K562 (cell line): Measurements from ENCODE around the gene NXPH4. TPM values are rescaled to one million over a fixed set of nuclear protein-coding genes. Genes with fewer than 3 reads are reported as not detected.
A peak's percentile ranks its signal among the peaks of the same experiment; 100 is the strongest.

ENCODE experiments used
- CREB1 ChIP-seq, 2 experiments: sonication (generic) in 1 of 2; formaldehyde crosslinking in 1 of 2; IDR thresholded peaks; 2 replicates each; pipeline versions ENCODE4 v1.6.1 to v1.8.0; 2012 to 2022; ENCODE audit warnings: inconsistent platforms in 1 of 2, mild to moderate bottlenecking in 1 of 2, missing genetic modification reagents in 1 of 2, moderate library complexity in 1 of 2
- MAZ ChIP-seq, 2 experiments: fragments of 450-650 bp in 1 of 2; sonication (generic) in 1 of 2; formaldehyde crosslinking; IDR thresholded peaks in 1 of 2; conservative IDR thresholded peaks in 1 of 2; 2 replicates each; pipeline versions ENCODE4 v1.4.0 to v1.5.0; 2020; ENCODE audit warnings: mild to moderate bottlenecking in 1 of 2, missing genetic modification reagents in 1 of 2
- RAD21 ChIP-seq, 2 experiments: fragments of 250-450 bp in 1 of 2; fragments of 450-650 bp in 1 of 2; sonication (Bioruptor Pico) in 1 of 2; formaldehyde crosslinking in 1 of 2; IDR thresholded peaks in 1 of 2; conservative IDR thresholded peaks in 1 of 2; 2 replicates each; pipeline versions ENCODE4 v1.4.0 to v1.8.0; 2020 to 2022; ENCODE audit warnings: mild to moderate bottlenecking in 2 of 2, moderate library complexity in 1 of 2
- SIRT6 ChIP-seq: IDR thresholded peaks from one replicate; pipeline ENCODE4 v1.6.1; 2012; ENCODE audit warnings: low read depth, mild to moderate bottlenecking, control low read depth, inconsistent platforms, low read length, moderate library complexity
- TCF7 ChIP-seq: sonication (generic); IDR thresholded peaks from 2 replicates; pipeline ENCODE4 v1.6.1; 2016; ENCODE audit warnings: antibody characterized with exemption, borderline replicate concordance
- ZFP91 ChIP-seq: sonication (generic); formaldehyde crosslinking; IDR thresholded peaks from 2 replicates; pipeline ENCODE4 v1.8.0; 2022; ENCODE audit warnings: mild to moderate bottlenecking, missing genetic modification reagents
- polyA plus RNA-seq, 8 experiments: library from polyadenylated mRNA; depleted of rRNA in 4 of 8; stranded (reverse) in 5 of 8; unstranded in 3 of 8; fragments of >200 nt; fragmentation: Nextera tagmentation in 2 of 8; fragmentation: Illumina TruSeq in 1 of 8; extraction: Ambion mirVana in 2 of 8; extraction: Trizol in 1 of 8; gene quantifications; 2 replicates each; pipeline versions ENCODE4 v1.2.1 to v1.2.3, GENCODE V29; 2011 to 2014; ENCODE audit warnings: inconsistent platforms in 1 of 8, missing spikeins in 1 of 8
- total RNA-seq, 7 experiments: library from RNA; depleted of rRNA in 6 of 7; stranded (reverse); fragments of >200 nt in 6 of 7; fragmentation: Illumina TruSeq in 2 of 7; extraction: Trizol in 2 of 7; gene quantifications; 2 replicates each; pipeline versions ENCODE4 v1.2.1 to v1.2.3, GENCODE V29; 2011 to 2021; ENCODE audit warnings: low replicate concordance in 1 of 7

The NXPH4 gene
- total and polyA plus RNA-seq, 9 of the 15 experiments (the other 6 are each of a cell fraction or from before 2014, with no cell fraction given) = 0.49 to 2.7 (median 1.1) TPM; not detected in 4

- TF ChIP-seq SIRT6 = no peak
- TF ChIP-seq MAZ (CRISPR knock-in tag; conservative IDR thresholded peaks at IDR 0.05 in 1 of 2, IDR thresholded peaks at IDR 0.05 in 1 of 2) = 0 out of 4 replicates have a peak, but pooled peaks of 1 of the 2 experiments have one; percentile 38
- no peak for TF ChIP-seq ZFP91 (CRISPR knock-in tag)
- TF ChIP-seq CREB1 (IDR thresholded peaks at IDR 0.05) = peak; percentile 30; the same call in 1 of the 2 replicates
- peak; percentile 45; the same call in 1 of the 2 replicates for TF ChIP-seq CREB1 (CRISPR knock-in tag; IDR thresholded peaks at IDR 0.05)
- peak; percentile 62 to 82 for TF ChIP-seq RAD21 (CRISPR knock-in tag; conservative IDR thresholded peaks at IDR 0.05 in 1 of 2, IDR thresholded peaks at IDR 0.05 in 1 of 2)
- TF ChIP-seq TCF7 = no peak
Observed at GRCh38 chr12:57175428-57176138, 41.0 kb upstream of the NXPH4 start (continued).
